IMR-90 (cell line): Measurements from ENCODE around the gene CEP95. TPM values are rescaled to one million over a fixed set of nuclear protein-coding genes. Genes with fewer than 3 reads are reported as not detected.

Experiments used
- ATAC-seq: fragments of 200-7000 bp; cut with Tn5 transposase; 2 replicates; pipeline ENCODE4 v1.9.1; 2020; ENCODE audit warnings: low read depth, mild to moderate bottlenecking, moderate library complexity
- BruUV-seq: library from RNA; stranded (reverse); fragments of 400-500 nt; replicated peaks from 2 replicates; lab custom pipeline; 2021; lab: Mats Ljungman, UMichigan
- CTCF ChIA-PET: fragments of 300-600 bp; formaldehyde crosslinking; extraction: SDS; loops from one replicate; lab custom pipeline; 2021; ENCODE audit warnings: antibody characterized with exemption; lab: Yijun Ruan, JAX
- POLR2A ChIA-PET: fragments of 300-600 bp; sonication (Branson Sonifier 250); formaldehyde crosslinking; loops from one replicate; lab custom pipeline; 2022; ENCODE audit warnings: antibody characterized with exemption; ENCODE audit not compliant: unreplicated experiment; lab: Charles Lee
- DNase-seq: peaks from one replicate; pipeline ENCODE4 v3.0.0; 2013
- H2AFZ ChIP-seq: replicated peaks from 2 replicates; pipeline ENCODE3; 2013; ENCODE audit warnings: low read length, mild to moderate bottlenecking; ENCODE audit not compliant: poor library complexity
- H2AK5ac ChIP-seq: 2 replicates; pipeline ENCODE4 v1.6.1; 2013; ENCODE audit warnings: low read depth, low read length, inconsistent platforms
- H2AK9ac ChIP-seq: replicated peaks from 2 replicates; pipeline ENCODE3; 2013; ENCODE audit warnings: mild to moderate bottlenecking, low read depth, low read length, moderate library complexity; ENCODE audit not compliant: poor library complexity
- H2BK120ac ChIP-seq: 2 replicates; pipeline ENCODE4 v1.6.1; 2013; ENCODE audit warnings: low read depth, low read length, inconsistent platforms
- H2BK15ac ChIP-seq: 3 replicates; pipeline ENCODE4 v1.6.1; 2013; ENCODE audit warnings: low read depth, low read length, inconsistent platforms
- H2BK20ac ChIP-seq: 2 replicates; pipeline ENCODE4 v1.6.1; 2013; ENCODE audit warnings: low read depth, mild to moderate bottlenecking, inconsistent platforms, low read length, moderate library complexity
- H2BK5ac ChIP-seq: 2 replicates; pipeline ENCODE4 v1.6.1; 2013; ENCODE audit warnings: mild to moderate bottlenecking, low read depth, low read length, inconsistent platforms; ENCODE audit not compliant: poor library complexity, severe bottlenecking
- H3K14ac ChIP-seq: replicated peaks from 2 replicates; pipeline ENCODE4 v1.6.1; 2013; ENCODE audit warnings: low read depth, low read length, inconsistent platforms
- H3K18ac ChIP-seq: 2 replicates; pipeline ENCODE4 v1.6.1; 2013; ENCODE audit warnings: low read depth, low read length, control low read depth
- H3K23ac ChIP-seq: 2 replicates; pipeline ENCODE4 v1.6.1; 2013; ENCODE audit warnings: low read depth, low read length, inconsistent platforms
- H3K27ac ChIP-seq: 2 replicates; pipeline ENCODE4 v1.5.1; 2013; ENCODE audit warnings: mild to moderate bottlenecking, control low read depth, low read length; ENCODE audit not compliant: insufficient read depth
- H3K27me3 ChIP-seq: 2 replicates; pipeline ENCODE4 v1.6.1; 2013; ENCODE audit warnings: low read length; ENCODE audit not compliant: control insufficient read depth, insufficient read depth
- H3K36me3 ChIP-seq: 2 replicates; pipeline ENCODE4 v1.6.1; 2013; ENCODE audit warnings: low read length, mixed read lengths; ENCODE audit not compliant: control insufficient read depth, insufficient read depth
- H3K4ac ChIP-seq: 2 replicates; pipeline ENCODE4 v1.6.1; 2013; ENCODE audit warnings: low read depth, low read length, inconsistent platforms
- H3K4me1 ChIP-seq: 2 replicates; pipeline ENCODE4 v1.6.1; 2013; ENCODE audit warnings: low read length, mixed read lengths; ENCODE audit not compliant: control insufficient read depth, insufficient read depth
- H3K4me2 ChIP-seq: 2 replicates; pipeline ENCODE4 v1.6.1; 2013; ENCODE audit warnings: low read depth, mild to moderate bottlenecking, control low read depth, low read length, moderate library complexity
- H3K4me3 ChIP-seq: 2 replicates; pipeline ENCODE4 v1.5.1; 2013; ENCODE audit warnings: low read depth, mild to moderate bottlenecking, control low read depth, low read length, moderate library complexity; ENCODE audit not compliant: insufficient read depth
- H3K56ac ChIP-seq: 2 replicates; pipeline ENCODE4 v1.6.1; 2013; ENCODE audit warnings: low read length, inconsistent platforms; ENCODE audit not compliant: insufficient read depth; ENCODE audit errors: extremely low read depth
- H3K79me1 ChIP-seq, 2 experiments: 2 replicates each; pipeline ENCODE4 v1.6.1; 2013; ENCODE audit warnings: low read length in 2 of 2, inconsistent platforms in 1 of 2, low read depth in 1 of 2
- H3K9ac ChIP-seq: 2 replicates; pipeline ENCODE4 v1.6.1; 2013; ENCODE audit warnings: low read depth, low read length, control low read depth
- H3K9me1 ChIP-seq: 2 replicates; pipeline ENCODE4 v1.6.1; 2013; ENCODE audit warnings: low read length, inconsistent platforms; ENCODE audit not compliant: insufficient read depth
- H3K9me3 ChIP-seq: 2 replicates; pipeline ENCODE4 v1.6.1; 2013; ENCODE audit warnings: low read length; ENCODE audit not compliant: control insufficient read depth, insufficient read depth
- H4K20me1 ChIP-seq: 2 replicates; pipeline ENCODE4 v1.6.1; 2013; ENCODE audit warnings: low read length, inconsistent platforms; ENCODE audit not compliant: insufficient read depth
- H4K5ac ChIP-seq: 2 replicates; pipeline ENCODE4 v1.6.1; 2013; ENCODE audit warnings: mild to moderate bottlenecking, low read depth, low read length, control low read depth
- H4K8ac ChIP-seq, 2 experiments: 2 replicates each; pipeline ENCODE4 v1.6.1; 2013; ENCODE audit warnings: low read depth in 2 of 2, low read length in 2 of 2, control low read depth in 1 of 2, inconsistent platforms in 1 of 2
- H4K91ac ChIP-seq: 2 replicates; pipeline ENCODE4 v1.6.1; 2013; ENCODE audit warnings: low read depth, low read length, inconsistent platforms; ENCODE audit not compliant: insufficient read depth
- CEBPB ChIP-seq: IDR thresholded peaks from 2 replicates; pipeline ENCODE4 v1.6.1; 2012; ENCODE audit warnings: low read depth, low read length, improper control_type of control experiment
- CTCF ChIP-seq: conservative IDR thresholded peaks from 2 replicates; pipeline ENCODE4 v1.5.1; 2012; ENCODE audit warnings: mild to moderate bottlenecking, low read depth, low read length, improper control_type of control experiment
- FOS ChIP-seq: fragments of 150-350 bp; IDR thresholded peaks from 2 replicates; pipeline ENCODE4 v1.6.1; 2016; ENCODE audit warnings: low read depth, low read length
- MAZ ChIP-seq: IDR thresholded peaks from 2 replicates; pipeline ENCODE4 v1.6.1; 2012; ENCODE audit warnings: low read depth, mild to moderate bottlenecking, low read length, improper control_type of control experiment, moderate library complexity, borderline replicate concordance
- MXI1 ChIP-seq: IDR thresholded peaks from 2 replicates; pipeline ENCODE4 v1.6.1; 2012; ENCODE audit warnings: low read depth, mild to moderate bottlenecking, low read length, moderate library complexity, borderline replicate concordance
- NFE2L2 ChIP-seq: fragments of 150-350 bp; IDR thresholded peaks from 2 replicates; pipeline ENCODE4 v1.6.1; 2016; ENCODE audit warnings: low read depth, mild to moderate bottlenecking, low read length
- POLR2A ChIP-seq: IDR thresholded peaks from 2 replicates; pipeline ENCODE4 v1.6.1; 2012; ENCODE audit warnings: mild to moderate bottlenecking, low read depth, low read length
- WGBS, 2 experiments: methylation state at CpG; one replicate each; pipeline versions ENCODE4 v1.1.5 to v1.1.7; 2013; ENCODE audit warnings: missing lambda C conversion rate in 2 of 2; ENCODE audit not compliant: insufficient read length in 1 of 2; ENCODE audit errors: extremely low coverage in 2 of 2; 5-methylcytosine and 5-hydroxymethylcytosine counted together
- dilution Hi-C: fragments of 300-500 bp; cut with HindIII; formaldehyde crosslinking; loops from one replicate; pipeline ENCODE4 v1.14.3; 2018; ENCODE audit warnings: low sequenced_read_pairs; ENCODE audit not compliant: unreplicated experiment
- in situ Hi-C: fragments of 300-500 bp; cut with MboI; formaldehyde crosslinking; loops from 3 replicates; pipeline ENCODE4 v1.14.3; 2019; ENCODE audit warnings: low sequenced_read_pairs, inconsistent platforms, mixed read lengths
- intact Hi-C: fragments of 100-400 bp; cut with micrococcal nuclease; formaldehyde crosslinking; loops from 2 replicates; pipeline ENCODE4 v1.10.0; 2022
- polyA plus RNA-seq, 3 experiments: library from polyadenylated mRNA; depleted of rRNA; stranded (reverse); fragments of >200 nt; gene quantifications; 2 replicates each; pipeline ENCODE4 v1.2.3, GENCODE V29; 2012; ENCODE audit warnings: low replicate concordance in 1 of 3
- total RNA-seq: library from RNA; depleted of rRNA; stranded (reverse); fragments of >200 nt; gene quantifications from 2 replicates; pipeline ENCODE4 v1.2.3, GENCODE V29; 2012
- TF ChIP-seq, protein P1 (sequence below): fragments of 150-350 bp; IDR thresholded peaks from 2 replicates; pipeline ENCODE4 v1.6.1; 2016; ENCODE audit warnings: low read depth, mild to moderate bottlenecking, low read length, moderate library complexity, borderline replicate concordance

The CEP95 gene
- total and polyA plus RNA-seq, 2 of the 4 experiments (the other 2 are of a cell fraction): 6.1 to 13.6 TPM

- BruUV-seq: no TSS peak
- H2BK120ac ChIP-seq: peak within 1 kb of the TSS; percentile 61
- ChIA-PET CTCF (interaction anchor here (1.5 kb wide), 1 partner anchor 15 kb away, joined by 5 read pairs; no protein-coding TSS in a partner anchor), POLR2A (interaction anchor here (0.7 to 1.2 kb wide), 6 partner anchors 15 to 688 kb away, joined by 3 to 12 read pairs (median 3); no protein-coding TSS in a partner anchor)
- peak within 1 kb of the TSS; percentile 93 for H2BK5ac ChIP-seq
- peaks cover 7% of the 10 kb centered on the region for H3K9me1 ChIP-seq
- dilution Hi-C loops (no loop called here), in situ Hi-C loops (no loop called here), intact Hi-C loops (no loop called here)
- no peak within 1 kb of the TSS for H2BK20ac ChIP-seq
- H2AK5ac ChIP-seq: peak within 1 kb of the TSS; percentile 98
- peaks cover 2% of the 10 kb centered on the region; the same call in 1 of the 2 replicates for H3K4me1 ChIP-seq
- peak within 1 kb of the TSS; percentile 17; the same call in 1 of the 3 replicates for H2BK15ac ChIP-seq
- H3K36me3 ChIP-seq: peaks cover 41% of the 10 kb centered on the region
- WGBS, 2 experiments: 2% methylated on average over 6 of the region's 31 CpGs; no CpG with 5 or more reads in 1 of the 2 experiments
- ATAC-seq: peak; percentile 66
- H3K9ac ChIP-seq: peak within 1 kb of the TSS; percentile 94
- H4K5ac ChIP-seq: peak within 1 kb of the TSS; percentile 77
- peak within 1 kb of the TSS; percentile 98 for H3K56ac ChIP-seq
- peak within 1 kb of the TSS; percentile 100 for H2AK9ac ChIP-seq
- TF ChIP-seq, protein P1, sequence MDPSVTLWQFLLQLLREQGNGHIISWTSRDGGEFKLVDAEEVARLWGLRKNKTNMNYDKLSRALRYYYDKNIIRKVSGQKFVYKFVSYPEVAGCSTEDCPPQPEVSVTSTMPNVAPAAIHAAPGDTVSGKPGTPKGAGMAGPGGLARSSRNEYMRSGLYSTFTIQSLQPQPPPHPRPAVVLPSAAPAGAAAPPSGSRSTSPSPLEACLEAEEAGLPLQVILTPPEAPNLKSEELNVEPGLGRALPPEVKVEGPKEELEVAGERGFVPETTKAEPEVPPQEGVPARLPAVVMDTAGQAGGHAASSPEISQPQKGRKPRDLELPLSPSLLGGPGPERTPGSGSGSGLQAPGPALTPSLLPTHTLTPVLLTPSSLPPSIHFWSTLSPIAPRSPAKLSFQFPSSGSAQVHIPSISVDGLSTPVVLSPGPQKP: no peak
- TF ChIP-seq POLR2A (peak; percentile 99), CTCF (no peak), MXI1 (no peak), FOS (peak; percentile 8; the same call in 1 of the 2 replicates), NFE2L2 (peak; percentile 55; the same call in 1 of the 2 replicates), MAZ (peak; percentile 90; the same call in 1 of the 2 replicates), CEBPB (peak; percentile 68)
- peaks cover 21 to 62% of the 10 kb centered on the region in 2 experiments for H3K79me1 ChIP-seq
- DNase-seq: peak; percentile 94
- H3K27ac ChIP-seq: peak within 1 kb of the TSS; percentile 94
- peak within 1 kb of the TSS; percentile 99 for H3K4ac ChIP-seq
- peak within 1 kb of the TSS; percentile 98 for H4K91ac ChIP-seq
- H4K8ac ChIP-seq: peak within 1 kb of the TSS; percentile 93 to 98
- no peaks in the 10 kb centered on the region for H3K9me3 ChIP-seq
- peak within 1 kb of the TSS; percentile 99 for H3K14ac ChIP-seq
- H2AFZ ChIP-seq: peak within 1 kb of the TSS; percentile 91
- H3K4me3 ChIP-seq: peak within 1 kb of the TSS; percentile 93
- H3K4me2 ChIP-seq: peak within 1 kb of the TSS; percentile 94
- H3K27me3 ChIP-seq: no peaks in the 10 kb centered on the region
- peak within 1 kb of the TSS; percentile 99 for H3K23ac ChIP-seq
- H3K18ac ChIP-seq: peak within 1 kb of the TSS; percentile 88
- peaks cover 73% of the 10 kb centered on the region for H4K20me1 ChIP-seq
These were observed 589 bp upstream of the CEP95 start, which contains the start of gene DDX5 for GRCh38 chr17:64506201-64506575. Gene DDX5, minus strand, starts transcription at chr17:64506289. Its CDS starts 170 bp downstream, at chr17:64506119.
